Germinal center (tissue), 1 donor: ENCODE results near the gene KLHL40.

ENCODE experiments used
- DNase-seq: peaks from one replicate; pipeline ENCODE4 v3.0.0; 2012; ENCODE audit warnings: mixed read lengths, low spot score

Gene KLHL40

DNA sequence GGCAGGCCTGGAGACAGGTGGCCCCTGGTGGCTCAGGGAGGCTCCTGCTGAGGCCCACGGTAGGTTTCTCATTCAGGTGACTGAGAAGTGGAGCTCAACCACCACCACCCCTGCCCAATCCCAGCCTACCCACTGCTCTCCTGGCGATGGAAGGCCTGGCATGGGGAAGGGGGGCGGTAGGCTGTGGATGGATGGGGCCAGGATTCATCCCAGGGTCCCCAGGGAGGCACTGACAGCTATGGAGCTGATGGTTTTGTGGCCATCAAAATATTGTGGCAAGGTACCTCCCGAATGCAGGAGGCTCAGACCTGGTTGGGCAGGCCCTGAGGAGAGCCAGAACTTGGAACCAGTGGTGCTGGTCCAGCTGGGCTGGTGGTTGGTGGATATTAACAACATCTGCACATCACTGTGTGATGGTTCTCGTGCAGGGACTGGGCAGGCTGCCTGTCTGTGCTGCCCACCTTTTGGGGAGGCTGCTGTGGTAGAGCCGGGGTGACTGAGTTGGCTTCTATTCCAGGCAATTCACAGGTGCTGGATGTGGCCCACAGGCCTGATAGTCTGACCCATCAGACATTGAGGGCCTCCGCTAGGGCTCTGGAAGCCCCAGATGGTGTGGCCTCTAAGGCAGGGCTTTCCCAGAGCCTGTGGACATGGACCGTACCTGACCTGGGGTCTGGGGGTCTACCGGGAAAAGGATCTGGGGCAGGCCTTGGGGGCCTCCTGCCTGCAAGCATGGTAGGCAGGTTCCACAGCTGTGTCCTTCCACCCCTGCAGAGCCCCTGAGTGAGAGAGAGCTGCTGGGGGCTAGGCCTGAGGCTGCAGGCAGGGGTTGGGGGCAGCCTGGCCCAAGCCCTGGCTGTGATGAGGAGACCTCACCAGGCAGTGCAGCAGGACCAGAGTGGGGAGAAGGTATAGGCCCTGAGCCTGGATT lies 28.4 kb upstream of the KLHL40 start:
- no peak for DNase-seq

GRCh38 chr3:42657675-42658074 lies 27.7 kb upstream of the KLHL40 start:
- no peak for DNase-seq

- no peak for DNase-seq
Observed at GRCh38 chr3:42658091-42658770, 27.1 kb upstream of the KLHL40 start.

DNA sequence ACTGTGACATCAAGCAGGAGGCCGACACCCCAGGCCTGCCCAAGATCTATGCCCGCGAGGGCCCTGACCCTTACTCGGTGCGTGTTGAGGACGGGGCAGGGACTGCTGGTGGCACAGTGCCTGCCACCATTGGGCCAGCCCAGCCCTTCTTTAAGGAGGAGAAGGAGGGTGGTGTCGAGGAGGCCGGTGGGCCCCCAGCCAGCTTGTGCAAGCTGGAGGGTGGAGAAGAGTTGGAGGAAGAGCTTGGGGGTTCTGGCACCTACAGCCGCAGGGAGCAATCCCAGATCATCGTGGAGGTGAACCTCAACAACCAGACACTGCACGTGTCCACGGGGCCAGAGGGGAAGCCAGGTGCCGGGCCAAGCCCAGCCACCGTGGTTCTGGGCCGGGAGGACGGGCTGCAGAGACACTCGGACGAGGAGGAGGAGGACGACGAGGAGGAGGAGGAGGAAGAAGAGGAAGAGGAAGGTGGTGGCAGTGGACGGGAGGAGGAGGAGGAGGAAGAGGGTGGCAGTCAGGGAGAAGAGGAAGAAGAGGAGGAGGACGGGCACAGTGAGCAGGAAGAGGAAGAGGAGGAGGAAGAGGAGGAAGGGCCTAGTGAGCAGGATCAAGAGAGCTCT lies 26.5 kb upstream of the KLHL40 start:
- DNase-seq, result no peak

DNA sequence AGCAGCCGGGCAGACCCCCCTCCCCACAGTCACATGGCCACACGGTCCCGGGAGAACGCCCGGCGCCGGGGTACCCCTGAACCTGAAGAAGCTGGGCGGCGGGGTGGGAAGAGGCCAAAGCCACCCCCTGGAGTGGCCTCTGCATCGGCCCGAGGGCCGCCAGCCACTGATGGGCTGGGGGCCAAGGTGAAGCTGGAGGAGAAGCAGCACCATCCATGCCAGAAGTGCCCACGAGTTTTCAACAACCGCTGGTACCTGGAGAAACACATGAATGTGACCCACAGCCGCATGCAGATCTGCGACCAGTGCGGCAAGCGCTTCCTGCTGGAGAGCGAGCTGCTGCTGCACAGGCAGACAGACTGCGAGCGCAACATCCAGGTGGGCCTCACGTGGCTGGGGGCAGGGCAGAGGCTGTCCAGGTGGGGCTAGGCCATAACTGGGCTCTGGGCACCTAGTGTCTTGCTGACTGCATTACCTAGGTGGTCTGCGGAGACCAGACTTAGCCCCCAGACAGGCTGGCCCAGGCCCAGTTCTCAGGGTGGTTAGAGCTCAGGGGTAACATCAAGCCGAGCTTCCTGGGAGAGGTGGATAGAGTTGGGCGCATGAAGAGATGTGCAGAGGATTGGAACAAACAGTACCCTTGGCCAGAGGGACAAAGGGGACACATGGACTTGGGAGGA lies 25.7 kb upstream of the KLHL40 start:
- DNase-seq, result no peak

- DNase-seq, result no peak
Observed at GRCh38 chr3:42660131-42660715, 25.1 kb upstream of the KLHL40 start.

- peak; percentile 34 for DNase-seq
Observed at GRCh38 chr3:42660898-42661297, 24.4 kb upstream of the KLHL40 start.

- DNase-seq, result no peak
Observed at GRCh38 chr3:42661593-42662022, 23.7 kb upstream of the KLHL40 start.

GRCh38 chr3:42662037-42662812 lies 23.1 kb upstream of the KLHL40 start:
- no peak for DNase-seq

DNA sequence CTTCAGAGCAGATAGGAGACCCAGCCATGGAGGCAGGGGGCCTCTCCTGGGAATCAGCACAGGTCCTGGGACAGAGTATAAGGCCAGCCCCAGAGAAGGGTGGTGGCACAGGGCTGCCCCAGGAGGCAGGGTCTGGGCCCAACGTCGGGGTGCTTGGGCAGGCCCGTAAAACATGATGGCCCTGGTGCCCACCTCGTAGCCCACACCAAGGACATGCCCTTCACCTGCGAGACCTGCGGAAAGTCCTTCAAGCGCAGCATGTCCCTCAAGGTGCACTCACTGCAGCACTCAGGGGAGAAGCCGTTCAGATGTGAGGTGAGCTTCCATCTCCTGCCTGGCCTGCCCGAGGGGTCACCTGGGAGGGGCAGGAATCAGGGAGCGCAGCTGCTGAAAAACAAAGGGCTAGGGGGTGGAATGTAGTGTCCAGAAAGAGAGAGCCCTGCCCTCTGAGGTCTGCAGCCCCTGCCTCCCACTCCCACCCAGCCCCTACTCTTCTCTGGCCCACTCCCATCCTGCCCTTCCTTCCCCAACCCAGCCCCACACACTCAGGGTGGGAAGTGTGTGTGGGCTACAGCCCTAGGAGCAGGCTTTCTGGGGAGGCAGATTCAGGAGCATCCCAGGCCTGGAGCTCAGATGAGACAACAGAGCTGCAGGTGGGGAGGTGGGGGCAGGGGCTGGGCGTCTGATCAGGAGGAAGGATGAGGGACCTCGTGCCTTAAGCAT lies 22.4 kb upstream of the KLHL40 start:
- no peak for DNase-seq

DNA sequence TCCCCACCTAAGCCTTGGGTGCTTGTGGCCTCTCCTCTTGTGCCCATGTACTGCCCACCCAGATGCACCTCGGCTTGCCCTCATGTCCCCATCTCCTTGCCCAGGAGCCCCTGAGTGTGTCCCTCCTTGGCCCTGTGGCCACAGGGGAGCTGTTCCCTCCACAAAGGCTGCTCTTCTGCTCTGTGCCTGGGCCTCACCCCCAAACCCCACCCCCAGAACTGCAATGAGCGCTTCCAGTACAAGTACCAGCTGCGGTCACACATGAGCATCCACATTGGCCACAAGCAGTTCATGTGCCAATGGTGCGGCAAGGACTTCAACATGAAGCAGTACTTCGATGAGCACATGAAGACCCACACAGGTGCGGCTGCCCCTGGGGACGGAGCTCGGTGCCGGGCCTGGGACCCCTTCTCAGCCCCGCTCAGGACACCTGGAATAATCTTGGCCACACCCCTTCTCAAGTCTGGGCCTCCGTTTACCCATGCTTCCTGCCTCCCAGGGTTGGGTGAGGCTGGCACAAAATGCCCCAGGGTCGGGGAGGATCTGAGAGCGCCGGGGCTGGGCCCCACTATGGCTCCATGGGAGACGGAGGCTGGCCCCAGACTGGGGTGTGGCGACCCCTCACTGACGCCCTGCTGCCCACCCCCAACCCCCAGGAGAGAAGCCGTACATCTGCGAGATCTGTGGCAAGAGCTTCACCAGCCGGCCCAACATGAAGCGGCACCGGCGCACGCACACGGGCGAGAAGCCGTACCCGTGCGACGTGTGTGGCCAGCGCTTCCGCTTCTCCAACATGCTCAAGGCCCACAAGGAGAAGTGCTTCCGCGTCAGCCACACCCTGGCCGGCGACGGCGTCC lies 21.5 kb upstream of the KLHL40 start:
- peak; percentile 90 for DNase-seq

GRCh38 chr3:42664438-42664803 lies 20.9 kb upstream of the KLHL40 start:
- no peak for DNase-seq

GRCh38 chr3:42665050-42665878 lies 20.1 kb upstream of the KLHL40 start:
- no peak for DNase-seq

DNA sequence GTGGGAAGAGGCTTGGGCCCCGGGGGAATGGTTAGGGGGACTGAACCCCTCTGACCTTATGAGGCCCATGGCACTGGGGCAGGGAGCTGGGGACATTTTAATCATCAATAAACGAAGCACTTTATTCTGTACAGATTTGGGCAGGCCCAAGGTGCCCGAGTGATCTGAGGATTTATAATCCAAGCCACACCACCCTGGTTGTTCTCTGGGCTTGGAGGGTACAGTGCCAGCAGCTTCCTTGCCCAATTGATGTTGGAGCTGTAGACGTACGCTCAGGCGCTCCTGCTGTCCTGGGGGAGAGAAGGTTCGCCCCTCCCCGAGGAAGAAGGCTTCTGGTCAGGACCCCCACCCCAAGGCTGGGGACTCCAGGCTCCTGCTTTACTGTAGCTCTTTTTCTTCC lies 19.3 kb upstream of the KLHL40 start:
- DNase-seq, result no peak

GRCh38 chr3:42666577-42666998 lies 18.7 kb upstream of the KLHL40 start:
- DNase-seq, result no peak

DNA sequence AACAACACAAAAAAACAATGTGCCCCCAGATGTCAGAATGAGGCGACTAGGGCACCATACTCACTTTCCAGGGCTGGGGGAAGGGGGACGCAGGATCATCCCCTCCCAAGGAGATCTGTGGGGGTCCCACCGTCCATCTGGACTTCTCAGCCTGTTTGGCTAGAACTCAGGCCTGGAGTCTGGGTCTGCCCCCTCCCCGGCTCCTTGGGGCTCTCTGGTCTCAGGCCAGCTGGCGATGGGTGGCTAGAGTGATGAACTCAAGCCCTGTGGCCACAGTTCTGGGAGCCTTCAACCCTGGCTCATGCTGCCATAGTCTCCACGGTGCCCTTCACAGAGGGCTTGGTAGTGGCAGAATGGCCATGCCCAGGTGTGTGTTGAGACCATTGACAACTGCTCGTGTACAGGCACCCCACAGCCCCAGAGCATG lies 18.2 kb upstream of the KLHL40 start:
- DNase-seq, result no peak

GRCh38 chr3:42667523-42668412 lies 17.6 kb upstream of the KLHL40 start:
- no peak for DNase-seq

DNA sequence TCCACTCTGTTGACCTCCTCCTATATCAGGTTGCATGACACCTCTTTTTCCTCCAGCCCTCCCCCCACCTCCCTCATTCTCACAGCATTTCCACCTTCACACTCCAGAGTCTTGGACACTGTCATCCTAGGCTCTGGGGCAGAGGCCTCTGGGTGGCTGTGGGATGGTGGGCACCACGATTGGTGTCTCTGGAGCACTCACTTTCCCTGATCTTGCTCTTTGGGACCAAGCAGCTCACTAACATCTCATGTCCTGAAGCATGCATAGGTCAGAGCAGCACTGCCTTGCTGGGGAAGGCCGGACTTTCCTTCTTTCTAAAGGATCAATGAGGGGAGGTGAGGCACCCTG lies 16.9 kb upstream of the KLHL40 start:
- DNase-seq, result no peak
